NCI-H1694 treated with DMSO at 0.1 percent for 48 hours (cell line): ENCODE measurements around the gene MARCHF11.

Experiments used
- DNase-seq: peaks from one replicate; lab custom pipeline; 2025; lab: John Stamatoyannopoulos, UW

Gene MARCHF11

DNA sequence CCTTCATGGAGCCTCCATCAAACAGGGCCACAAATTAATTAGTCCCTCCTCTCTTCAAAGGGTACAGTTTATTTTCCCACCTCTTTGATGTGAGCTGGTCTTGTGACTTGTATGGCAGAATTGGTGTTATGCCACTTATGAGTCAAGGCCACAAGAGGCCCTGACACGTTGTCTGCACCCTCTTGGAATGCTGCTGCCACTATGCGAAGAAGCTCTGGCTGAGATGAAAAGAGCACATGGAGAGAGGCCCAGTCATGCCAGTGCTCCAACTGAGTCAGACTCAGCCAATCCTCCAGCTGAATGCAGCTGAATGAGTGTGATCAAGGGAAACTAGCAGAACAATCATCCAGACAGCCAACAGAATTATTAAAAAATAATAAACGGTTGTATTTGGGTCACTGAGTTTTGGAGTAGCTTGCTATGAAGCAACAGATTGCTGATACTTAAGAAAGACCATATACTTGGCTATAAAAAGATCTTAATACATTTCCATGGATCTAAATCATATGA lies 128.3 kb downstream of the MARCHF11 start:
- no peak for DNase-seq

DNA sequence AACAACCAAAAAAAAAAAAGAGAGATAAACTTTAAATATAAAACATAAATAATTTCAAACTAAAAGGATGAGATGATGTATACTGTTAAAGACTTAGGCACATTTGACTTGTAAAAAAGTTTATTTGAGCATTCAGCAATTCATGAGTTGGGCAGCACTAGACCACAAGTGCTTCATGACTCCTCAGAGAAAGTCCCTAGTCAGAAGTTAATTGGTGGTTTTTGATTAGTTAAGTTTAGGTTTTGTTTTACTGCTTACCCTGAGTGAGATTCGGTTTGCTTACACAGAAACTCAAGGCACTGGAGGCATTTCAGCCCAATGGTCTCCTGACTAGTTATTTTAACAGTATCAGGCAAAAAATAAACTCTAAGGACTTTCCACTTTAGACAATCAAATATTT lies 129.2 kb downstream of the MARCHF11 start:
- DNase-seq, result no peak

DNA sequence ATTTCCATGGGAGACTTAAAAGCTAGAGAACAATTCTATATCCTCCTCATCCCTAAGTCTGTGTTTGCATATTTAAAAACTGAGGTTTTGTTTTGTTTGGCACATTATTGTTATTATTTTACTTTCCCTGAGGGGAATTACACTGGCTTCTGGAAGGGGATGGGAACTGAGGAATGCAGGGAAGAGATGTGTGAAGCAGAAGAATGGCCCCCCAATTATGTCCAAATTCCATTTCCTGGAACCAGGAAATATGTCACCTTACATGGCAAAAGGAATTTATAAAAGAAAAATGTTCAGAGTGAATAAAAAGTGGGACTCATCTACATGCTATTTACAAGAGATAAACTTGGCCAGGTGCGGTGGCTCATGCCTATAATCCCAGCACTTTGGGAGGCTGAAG lies 129.8 kb downstream of the MARCHF11 start:
- DNase-seq, result no peak

DNA sequence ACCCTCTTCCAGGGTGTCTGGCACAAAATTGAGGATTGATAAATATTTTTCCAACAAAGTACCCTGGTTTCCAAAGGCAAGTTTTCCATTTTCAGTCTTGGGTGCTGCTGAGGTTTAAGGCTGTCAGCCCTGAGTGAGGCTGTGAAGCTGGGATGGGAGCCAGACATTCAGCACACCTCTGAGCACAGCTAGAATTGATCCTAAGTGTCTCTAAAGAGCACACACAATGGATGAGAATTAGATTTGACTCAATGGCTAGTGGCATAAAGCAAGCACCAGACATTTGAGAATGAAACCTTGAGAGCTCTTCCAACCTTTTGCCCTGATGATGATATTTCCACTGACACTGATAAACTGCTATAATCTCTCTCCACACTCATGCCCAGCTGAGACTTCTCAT lies 131.5 kb downstream of the MARCHF11 start:
- no peak for DNase-seq

DNA sequence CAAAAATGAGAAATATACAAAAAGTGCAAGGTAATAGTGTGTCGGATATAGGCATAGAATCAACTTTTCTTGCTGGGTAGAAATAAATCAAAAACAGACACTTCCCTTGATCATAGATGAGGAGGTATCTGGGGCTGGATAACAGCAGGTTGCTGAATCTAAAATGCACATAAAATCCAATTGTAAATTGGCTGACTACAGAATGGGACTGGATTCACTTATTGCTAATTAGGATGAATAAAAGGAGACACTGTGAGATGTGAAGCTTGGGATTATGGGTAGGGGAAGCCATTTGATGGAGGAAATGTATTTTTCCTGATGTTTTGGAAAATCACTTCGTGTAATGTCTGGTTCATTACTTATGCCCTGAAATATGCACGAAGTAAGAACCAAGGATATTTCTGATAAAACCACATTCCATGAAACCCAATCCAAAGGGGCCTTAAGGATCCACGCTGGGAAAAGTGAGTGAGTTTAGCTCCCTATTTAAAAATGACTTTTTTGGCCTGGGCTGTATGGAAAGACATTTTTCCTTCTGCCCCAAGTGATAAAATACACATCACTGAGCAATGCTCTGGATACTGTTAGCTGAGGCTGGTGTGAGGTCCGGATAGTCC lies 136.1 kb downstream of the MARCHF11 start:
- DNase-seq, result no peak

DNA sequence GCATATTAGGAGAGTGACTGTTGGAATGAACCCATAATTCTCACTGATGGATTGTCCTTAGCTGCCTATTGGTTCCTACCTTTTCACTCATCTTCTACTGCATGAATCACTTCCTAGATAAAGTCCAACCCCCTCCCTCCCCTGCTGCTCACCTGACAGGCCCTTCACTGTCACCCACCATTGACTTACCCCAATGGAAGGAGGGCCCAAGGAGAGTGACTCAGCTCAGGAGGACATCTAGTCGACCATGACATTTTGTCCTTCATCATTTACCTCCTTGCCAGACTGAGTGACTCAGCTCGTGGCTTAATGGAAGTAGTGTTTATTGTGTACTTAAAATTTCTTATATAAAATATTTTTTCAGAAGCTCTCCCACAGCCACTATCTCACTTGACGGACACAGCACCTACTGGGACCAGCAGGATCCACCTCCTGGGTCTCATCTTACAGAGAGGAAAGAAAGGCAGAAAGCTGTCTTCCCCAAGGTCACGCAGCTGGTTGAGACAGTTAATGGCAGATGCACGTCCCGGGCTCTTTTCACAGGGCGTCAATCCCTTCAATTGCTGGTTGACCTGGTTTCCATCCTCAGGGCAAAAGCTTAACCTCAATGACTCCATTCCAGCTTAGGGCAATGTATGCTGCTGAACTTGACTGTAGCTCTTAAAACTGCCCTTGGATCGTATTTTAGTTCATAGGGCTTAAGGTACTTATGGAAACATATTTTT lies 142.3 kb downstream of the MARCHF11 start:
- no peak for DNase-seq

DNA sequence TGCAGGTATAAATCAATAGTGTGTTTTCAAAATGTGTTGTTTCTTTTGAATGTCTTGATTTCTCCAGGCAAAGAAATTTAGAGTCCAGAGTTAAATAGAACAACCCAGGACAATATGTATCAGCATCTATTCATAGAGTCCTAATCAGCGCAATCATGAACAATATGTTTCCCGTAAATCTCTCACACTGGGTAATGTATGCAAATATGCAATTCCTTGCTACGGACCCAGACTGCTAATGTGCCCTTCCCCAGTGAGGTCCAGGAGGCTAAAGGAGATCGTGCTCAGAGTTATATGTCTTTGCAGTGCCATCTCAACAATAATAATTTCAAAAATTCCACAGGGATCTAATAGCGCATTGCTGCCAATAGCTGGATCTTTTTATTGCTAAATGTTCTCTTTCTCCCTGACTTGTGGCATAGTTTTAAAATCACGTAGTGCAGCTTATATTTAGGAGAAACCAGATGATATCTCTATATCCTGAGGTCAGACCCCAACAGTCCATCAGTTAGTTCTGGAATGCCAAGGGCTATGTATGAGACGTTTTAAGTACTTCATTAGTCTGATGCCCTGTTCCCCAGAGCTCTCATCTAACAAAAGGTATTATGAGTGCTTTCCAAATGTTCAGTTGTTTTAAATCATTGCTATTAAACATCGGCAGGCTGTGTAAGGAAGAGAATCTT lies 145.1 kb downstream of the MARCHF11 start:
- no peak for DNase-seq

DNA sequence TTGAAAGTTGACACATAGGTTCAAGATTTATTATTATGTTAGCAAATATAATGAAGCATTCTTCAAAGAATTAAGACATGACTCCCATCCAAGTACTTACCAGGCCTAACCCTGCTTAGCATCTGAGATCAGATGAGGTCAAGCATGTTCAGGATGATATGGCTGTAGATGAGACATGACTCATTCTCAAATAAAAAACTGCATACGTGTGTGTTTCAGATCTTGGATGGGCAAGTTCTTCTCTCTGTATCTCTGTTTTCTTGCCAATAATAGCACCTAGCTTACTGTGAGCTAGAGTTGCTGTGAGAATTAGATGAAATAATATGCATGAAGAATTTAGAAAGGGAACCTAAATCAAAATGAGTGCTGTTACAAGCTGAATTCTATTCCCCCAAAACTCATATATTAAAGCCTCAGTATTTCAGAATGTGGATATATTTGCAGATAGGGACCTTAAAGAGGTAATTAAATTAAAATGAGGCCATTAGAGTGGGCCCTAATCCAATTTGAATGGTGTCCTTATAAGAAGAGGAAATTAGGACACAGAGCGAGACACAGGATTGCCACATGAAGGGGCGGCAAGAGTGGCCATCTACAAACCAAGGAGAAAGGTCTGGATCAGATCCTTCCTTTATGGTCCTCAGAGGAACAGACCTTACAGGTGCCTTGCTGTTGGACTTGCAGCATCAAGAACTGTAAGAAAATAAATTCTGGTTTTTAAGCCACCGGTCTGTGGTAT lies 146.2 kb downstream of the MARCHF11 start:
- no peak for DNase-seq

DNA sequence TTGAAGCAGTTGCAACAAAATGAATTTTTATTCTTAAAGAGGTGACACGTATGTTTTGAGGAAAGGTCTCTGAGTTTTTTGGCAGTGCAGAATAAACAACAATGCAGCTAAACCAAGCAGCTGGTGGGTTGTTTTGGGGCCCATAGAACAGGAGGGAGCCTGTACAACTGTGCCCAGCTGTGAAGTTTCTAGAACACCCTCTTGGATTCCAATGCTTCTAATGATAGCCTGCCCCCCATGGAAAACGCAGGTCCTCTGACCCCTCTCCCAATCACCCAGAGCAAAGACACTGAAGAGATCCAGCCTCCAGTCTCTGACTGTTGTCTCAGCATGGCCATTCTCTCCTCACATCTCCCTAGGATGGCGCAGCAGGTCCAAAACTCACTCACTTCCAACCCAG lies 150.9 kb downstream of the MARCHF11 start:
- no peak for DNase-seq

DNA sequence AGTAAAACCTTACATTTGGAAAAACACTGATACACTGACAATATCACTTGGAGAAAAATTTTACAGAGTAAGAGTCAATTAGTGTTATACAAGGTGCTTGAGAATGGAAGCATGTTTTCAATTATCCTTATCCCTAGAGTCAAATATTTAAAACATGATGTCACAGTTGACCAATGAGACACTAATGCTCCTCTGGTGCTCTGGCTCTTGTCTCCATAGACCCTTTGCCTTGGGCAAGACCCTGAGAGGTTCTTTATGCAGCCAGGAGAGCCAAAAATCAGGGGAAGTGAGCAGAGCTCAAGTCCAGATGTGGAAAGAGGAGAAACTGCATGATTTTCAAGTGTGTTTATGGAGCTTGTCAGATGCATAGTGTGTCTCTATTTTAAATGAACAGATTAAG lies 153.9 kb downstream of the MARCHF11 start:
- no peak for DNase-seq

DNA sequence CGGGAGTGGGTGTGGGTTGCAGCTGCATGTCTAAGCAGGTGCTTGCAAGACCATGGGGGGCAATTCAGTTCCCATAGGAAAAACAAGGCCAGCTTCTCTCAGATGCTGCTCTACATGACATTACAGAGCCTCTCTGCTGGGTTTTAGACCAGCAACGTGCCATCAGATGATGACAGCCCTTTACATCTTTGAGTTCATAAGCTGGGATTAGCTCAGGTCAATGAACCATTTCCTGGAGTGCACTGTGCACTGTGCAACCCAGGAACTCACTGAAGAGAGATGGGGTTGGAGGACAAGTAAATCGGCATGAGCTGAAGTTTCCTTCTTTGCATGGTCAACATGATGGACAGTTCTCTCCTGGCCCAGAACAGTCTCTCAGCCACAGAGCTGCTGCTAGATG lies 160.6 kb downstream of the MARCHF11 start:
- DNase-seq, result no peak

DNA sequence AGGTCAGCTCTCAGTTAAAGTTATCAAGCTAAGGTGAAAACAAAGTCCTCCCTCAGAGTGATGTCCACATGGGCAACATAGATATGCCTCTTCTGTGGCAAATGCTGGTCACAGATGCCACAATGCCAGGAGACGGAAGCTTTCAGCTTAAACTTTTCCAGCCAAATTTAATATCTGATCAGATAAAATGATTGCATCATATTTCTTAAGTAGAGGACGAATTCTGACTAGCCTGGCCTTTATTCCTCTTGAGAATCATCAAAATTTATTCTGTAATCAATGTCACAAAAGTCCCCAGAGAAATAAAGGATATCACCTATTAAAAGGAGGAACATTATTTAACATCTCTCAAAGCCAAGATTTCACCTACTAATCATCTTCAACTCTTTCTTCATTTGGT lies 161.9 kb downstream of the MARCHF11 start:
- DNase-seq, result no peak
